Inflammatory macrophage treated with lipopolysaccharide for 1 hour (primary cell): ENCODE results near the gene SPDL1.
A peak's percentile ranks its signal among the peaks of the same experiment; 100 is the strongest.

Experiments used
- DNase-seq, 2 donors: peaks; one replicate each; pipeline ENCODE4 v3.0.0-alpha.2; 2020 to 2022

SPDL1 gene, protein sequence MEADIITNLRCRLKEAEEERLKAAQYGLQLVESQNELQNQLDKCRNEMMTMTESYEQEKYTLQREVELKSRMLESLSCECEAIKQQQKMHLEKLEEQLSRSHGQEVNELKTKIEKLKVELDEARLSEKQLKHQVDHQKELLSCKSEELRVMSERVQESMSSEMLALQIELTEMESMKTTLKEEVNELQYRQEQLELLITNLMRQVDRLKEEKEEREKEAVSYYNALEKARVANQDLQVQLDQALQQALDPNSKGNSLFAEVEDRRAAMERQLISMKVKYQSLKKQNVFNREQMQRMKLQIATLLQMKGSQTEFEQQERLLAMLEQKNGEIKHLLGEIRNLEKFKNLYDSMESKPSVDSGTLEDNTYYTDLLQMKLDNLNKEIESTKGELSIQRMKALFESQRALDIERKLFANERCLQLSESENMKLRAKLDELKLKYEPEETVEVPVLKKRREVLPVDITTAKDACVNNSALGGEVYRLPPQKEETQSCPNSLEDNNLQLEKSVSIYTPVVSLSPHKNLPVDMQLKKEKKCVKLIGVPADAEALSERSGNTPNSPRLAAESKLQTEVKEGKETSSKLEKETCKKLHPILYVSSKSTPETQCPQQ

DNA sequence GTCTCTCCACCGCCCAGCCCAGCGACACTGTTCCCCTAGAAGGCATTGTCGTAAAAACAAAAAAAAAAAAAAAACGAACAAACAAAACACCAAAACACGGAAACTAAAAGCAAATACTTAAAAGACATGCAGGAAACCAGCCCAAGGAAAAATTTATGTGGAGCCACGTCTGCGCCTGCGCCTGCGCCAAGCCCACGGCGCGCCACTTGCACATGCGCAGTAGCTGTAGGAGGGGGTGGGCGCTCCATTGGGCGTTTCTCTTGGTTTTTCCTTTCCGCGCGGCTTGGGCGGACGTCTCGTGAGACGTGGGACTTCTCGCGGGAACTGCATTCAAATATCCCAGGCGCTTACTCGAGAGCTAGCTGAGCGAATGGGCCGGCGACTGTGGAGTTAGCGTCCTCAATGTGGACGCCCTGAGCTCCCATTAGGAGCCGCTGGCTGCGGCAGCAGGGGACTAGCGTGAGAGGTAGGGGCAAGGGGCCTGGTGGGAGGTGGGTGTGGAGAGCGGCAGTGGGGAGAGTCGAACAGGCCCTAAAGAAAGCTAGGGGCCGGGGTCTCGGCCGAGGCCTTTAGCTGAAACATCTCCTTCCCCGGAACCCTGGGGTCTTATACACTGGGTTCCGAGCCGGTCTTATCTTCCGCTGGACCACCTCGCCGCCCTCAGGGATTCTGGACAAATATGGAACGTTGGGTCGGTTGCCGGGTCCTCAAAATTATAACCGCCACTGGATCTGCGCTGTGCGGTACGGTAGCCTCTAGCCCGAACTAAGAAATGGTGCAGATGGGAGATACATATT is at the start of gene SPDL1:
SPDL1 (plus strand) TSS at position 350 of the 797 bp plus-strand sequence. CDS start 4,644 bp downstream, outside the sequence.
- DNase-seq: peak; percentile 93 to 98

- DNase-seq: no peak
Measured at GRCh38 chr5:169534311-169534880, 49.2 kb upstream of the SPDL1 start.

GRCh38 chr5:169534939-169535338 is 48.6 kb upstream of the SPDL1 start:
- no peak for DNase-seq

DNA sequence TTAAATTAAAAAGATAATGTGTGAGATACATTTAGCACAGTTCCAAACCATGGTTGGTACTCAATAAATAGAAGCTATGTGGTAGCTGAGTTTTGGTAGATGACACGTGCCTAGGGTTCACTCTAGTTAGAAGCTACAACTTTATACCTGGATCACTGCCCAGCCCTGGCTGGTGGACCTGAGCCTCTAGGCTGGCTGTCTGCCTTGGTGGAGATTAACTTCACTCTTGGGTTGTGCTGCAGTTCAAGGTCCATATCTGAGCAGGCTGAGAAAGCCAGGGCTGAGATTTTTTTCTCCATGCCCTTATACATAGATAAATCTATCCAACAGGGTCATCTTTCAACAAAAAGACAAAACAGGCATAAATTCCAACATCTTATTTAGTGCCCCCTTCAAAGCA is 44.6 kb upstream of the SPDL1 start:
- DNase-seq: no peak

GRCh38 chr5:169542811-169543210 is 40.8 kb upstream of the SPDL1 start:
- no peak for DNase-seq

- DNase-seq: no peak
Measured at GRCh38 chr5:169544264-169544950, 39.2 kb upstream of the SPDL1 start.

GRCh38 chr5:169545762-169546161 is 37.8 kb upstream of the SPDL1 start:
- DNase-seq: no peak

DNA sequence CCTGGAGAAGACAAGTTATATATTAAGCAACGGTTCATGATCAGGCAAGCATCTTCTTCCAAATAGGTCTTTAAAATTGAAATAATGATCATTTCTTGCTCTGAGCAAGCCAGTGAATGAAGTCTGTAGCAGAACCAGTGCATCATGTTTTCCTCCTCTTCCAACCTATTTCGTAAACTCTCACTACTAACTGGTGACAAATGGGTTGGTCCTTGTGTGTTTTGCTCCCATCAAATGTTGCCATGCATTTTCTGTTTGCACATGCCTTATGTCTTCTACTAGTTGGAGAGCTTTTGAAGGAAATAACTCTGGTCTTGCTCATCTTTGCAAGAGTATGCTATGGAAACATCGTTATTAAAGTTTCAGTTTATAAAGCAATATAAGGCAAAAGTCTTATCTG is 37.2 kb upstream of the SPDL1 start:
- no peak for DNase-seq

GRCh38 chr5:169547508-169547907 is 36.1 kb upstream of the SPDL1 start:
- no peak for DNase-seq

- DNase-seq: no peak
Measured at GRCh38 chr5:169548315-169548714, 35.3 kb upstream of the SPDL1 start.

- no peak for DNase-seq
Measured at GRCh38 chr5:169549453-169550100, 34.0 kb upstream of the SPDL1 start.

- DNase-seq: no peak
Measured at GRCh38 chr5:169550227-169550626, 33.3 kb upstream of the SPDL1 start.

DNA sequence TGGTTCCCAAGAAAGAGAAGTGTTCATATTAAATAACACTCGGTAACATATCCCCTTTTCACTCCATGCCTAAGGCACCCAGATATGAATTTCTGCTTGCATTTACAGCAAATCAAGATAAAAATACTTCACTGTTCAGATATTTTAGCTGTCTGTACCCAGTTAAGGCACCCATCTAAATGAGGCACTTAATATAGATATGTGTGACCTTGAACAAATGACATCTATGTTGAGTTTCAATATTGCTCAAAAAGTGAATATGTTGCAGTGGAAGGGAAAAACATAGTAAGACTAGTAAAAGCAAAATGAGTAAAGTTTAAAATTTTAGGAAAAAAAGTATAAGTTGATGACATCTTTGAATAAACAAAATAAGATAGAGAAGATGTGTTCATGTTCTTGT is 32.4 kb upstream of the SPDL1 start:
- no peak for DNase-seq

DNA sequence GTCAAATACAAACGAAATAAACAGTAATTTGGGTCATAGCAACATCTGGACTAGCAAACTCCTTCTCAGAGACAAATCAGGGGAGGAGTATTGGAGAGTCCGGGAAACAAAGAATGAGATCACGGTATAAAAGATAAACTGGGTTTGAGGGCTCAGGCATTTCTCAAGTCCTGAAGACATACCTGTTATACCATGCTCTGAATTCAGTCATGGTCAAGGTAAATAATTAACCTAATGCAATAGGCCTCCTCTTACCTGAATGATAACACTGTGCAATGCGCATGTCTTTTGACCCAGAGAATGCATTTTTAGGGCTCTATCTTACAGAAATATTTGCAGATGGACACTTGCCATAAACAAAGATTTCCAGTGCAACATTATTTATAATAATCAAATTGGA is 31.9 kb upstream of the SPDL1 start:
- DNase-seq: no peak

- no peak for DNase-seq
Measured at GRCh38 chr5:169554251-169554650, 29.3 kb upstream of the SPDL1 start.

- DNase-seq: no peak
Measured at GRCh38 chr5:169557838-169558237, 25.7 kb upstream of the SPDL1 start.

DNA sequence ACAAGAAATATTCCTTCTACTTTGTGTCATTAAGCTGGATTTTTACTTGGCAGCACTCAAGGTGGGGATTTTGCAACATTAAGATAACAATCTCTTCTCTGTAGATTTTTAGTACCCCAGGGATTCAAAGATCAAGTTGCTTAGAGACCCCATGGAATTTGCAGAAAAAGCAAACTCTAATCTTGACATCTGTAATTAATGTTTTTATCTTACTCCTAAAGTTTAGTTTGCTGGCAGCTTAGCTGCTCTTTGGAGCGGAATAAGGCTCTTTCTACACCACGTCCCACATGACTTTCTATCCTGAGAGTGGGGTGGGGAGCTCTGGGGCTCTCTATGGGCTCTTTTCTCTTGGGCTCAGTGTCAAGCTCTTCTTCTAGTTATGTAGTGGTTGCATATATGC is 21.7 kb upstream of the SPDL1 start:
- no peak for DNase-seq

DNA sequence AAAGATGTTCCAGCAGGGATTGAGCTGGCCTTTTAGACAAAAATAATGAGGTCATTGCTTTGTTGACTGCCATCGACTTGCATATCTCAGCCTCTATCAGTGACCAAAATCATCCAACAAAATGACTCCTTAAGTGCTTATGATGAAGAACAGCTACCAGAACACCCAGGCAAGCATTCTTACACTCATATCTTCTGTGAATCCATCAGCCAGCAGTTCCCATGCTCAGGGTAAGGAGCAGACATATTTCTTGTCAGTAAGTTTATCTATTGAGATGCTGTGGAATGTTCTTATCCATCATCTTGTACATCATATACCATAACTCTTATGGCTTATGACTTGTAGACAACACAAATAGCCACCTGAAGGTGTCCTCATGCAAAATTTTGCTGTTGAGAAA is 20.2 kb upstream of the SPDL1 start:
- no peak for DNase-seq

- no peak for DNase-seq
Measured at GRCh38 chr5:169566202-169566601, 17.4 kb upstream of the SPDL1 start.

- DNase-seq: no peak
Measured at GRCh38 chr5:169567079-169567478, 16.5 kb upstream of the SPDL1 start.

- DNase-seq: no peak
Measured at GRCh38 chr5:169569513-169569912, 14.1 kb upstream of the SPDL1 start.

GRCh38 chr5:169571355-169571754 is 12.2 kb upstream of the SPDL1 start:
- no peak for DNase-seq
